Measurements from ENCODE around the gene PDE4D. TPM values are rescaled to one million over a fixed set of nuclear protein-coding genes. Genes with fewer than 3 reads are reported as not detected.

The PDE4D gene
- total RNA-seq, 1 experiment from 2014 or later = 2.1 TPM

DNA sequence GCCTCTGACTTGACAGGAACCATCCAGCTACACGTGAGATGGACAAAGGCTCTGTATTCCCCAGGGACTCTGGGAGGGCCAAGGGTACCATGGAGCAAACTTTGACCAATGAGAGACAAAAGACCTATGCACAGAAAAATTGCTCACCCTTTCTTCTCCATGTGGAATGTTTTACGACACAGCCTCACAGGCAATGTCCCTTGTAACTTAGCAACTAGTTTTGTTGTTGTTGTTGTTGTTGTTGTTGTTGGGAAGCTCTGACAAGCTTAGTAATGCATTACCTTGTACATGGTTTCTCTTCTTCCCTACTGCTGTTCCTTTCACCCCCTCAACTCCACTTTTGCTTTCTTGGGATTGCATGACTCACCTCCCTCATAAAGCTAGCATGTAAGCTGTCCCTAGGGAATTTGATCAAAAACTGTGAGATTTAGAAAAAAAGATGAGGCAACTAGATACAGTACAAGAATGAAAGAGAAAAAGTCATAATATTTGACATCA lies 759.7 kb downstream of the PDE4D start:
- TF ChIP-seq, protein P1, sequence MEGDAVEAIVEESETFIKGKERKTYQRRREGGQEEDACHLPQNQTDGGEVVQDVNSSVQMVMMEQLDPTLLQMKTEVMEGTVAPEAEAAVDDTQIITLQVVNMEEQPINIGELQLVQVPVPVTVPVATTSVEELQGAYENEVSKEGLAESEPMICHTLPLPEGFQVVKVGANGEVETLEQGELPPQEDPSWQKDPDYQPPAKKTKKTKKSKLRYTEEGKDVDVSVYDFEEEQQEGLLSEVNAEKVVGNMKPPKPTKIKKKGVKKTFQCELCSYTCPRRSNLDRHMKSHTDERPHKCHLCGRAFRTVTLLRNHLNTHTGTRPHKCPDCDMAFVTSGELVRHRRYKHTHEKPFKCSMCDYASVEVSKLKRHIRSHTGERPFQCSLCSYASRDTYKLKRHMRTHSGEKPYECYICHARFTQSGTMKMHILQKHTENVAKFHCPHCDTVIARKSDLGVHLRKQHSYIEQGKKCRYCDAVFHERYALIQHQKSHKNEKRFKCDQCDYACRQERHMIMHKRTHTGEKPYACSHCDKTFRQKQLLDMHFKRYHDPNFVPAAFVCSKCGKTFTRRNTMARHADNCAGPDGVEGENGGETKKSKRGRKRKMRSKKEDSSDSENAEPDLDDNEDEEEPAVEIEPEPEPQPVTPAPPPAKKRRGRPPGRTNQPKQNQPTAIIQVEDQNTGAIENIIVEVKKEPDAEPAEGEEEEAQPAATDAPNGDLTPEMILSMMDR (conservative IDR thresholded peaks at IDR 0.05) = no peak
- no CpG with 5 or more reads among the region's 2 CpGs for WGBS (ENCODE audit: extremely low coverage, insufficient read length, low lambda C conversion rate)
- Histone ChIP-seq H3K23ac (ENCODE audit: insufficient read length, low read depth, low read length) (no peak overlapping the region), H3K4me2 (ENCODE audit: insufficient read depth, insufficient read length, low read length) (no peak overlapping the region), H3K4me1 (ENCODE audit: insufficient read depth, low read length) (no peaks in the 10 kb centered on the region), H3K23me2 (ENCODE audit: insufficient read length, low read depth, low read length, poor library complexity, severe bottlenecking) (no peaks in the 10 kb centered on the region), H3K27me3 (ENCODE audit: insufficient read depth, low read length) (no peaks in the 10 kb centered on the region), H3K9ac (ENCODE audit: extremely low read depth, insufficient read length, low read length) (no peak overlapping the region), H3K14ac (ENCODE audit: insufficient read depth, low read length) (0 out of 2 replicates have a peak overlapping the region, but pooled peaks have one; percentile 41), H4K5ac (ENCODE audit: insufficient read length, low read depth, low read length) (no peak overlapping the region), H4K91ac (ENCODE audit: insufficient read length, low read depth, low read length) (no peak overlapping the region), H3T11ph (ENCODE audit: low read length) (no peak overlapping the region), H3K56ac (ENCODE audit: insufficient read length, low read depth, low read length) (no peak overlapping the region), H3K18ac (ENCODE audit: insufficient read length, low read depth, low read length) (peak overlapping the region; percentile 64), H3K4ac (ENCODE audit: low read depth, low read length) (no peak overlapping the region), H2BK20ac (ENCODE audit: low read depth, low read length, poor library complexity, severe bottlenecking) (no peak overlapping the region), H3K9me3 (ENCODE audit: control insufficient read depth, low read depth, low read length) (no peaks in the 10 kb centered on the region), H4K8ac (replicated peaks; ENCODE audit: insufficient read length, low read depth, low read length) (no peak overlapping the region), H2AFZ (ENCODE audit: low read length) (no peak overlapping the region), H2BK120ac (ENCODE audit: low read depth, low read length, poor library complexity, severe bottlenecking) (no peak overlapping the region), H4K20me1 (ENCODE audit: control insufficient read depth, insufficient read depth, insufficient read length) (no peaks in the 10 kb centered on the region), H2BK15ac (ENCODE audit: low read depth, low read length) (no peak overlapping the region), H3K79me1 (ENCODE audit: insufficient read depth, low read depth, low read length, poor library complexity, severe bottlenecking) (no peaks in the 10 kb centered on the region), H3K79me2 (ENCODE audit: insufficient read depth, low read length) (no peaks in the 10 kb centered on the region), H2AK5ac (ENCODE audit: insufficient read length, low read length) (no peak overlapping the region), H2BK12ac (ENCODE audit: insufficient read length, low read depth, low read length) (no peak overlapping the region), H2BK5ac (ENCODE audit: insufficient read length, low read length) (no peak overlapping the region), H3K27ac (ENCODE audit: insufficient read length, low read depth, low read length) (no peak overlapping the region)
- Mint-ChIP-seq H3K27me3 (ENCODE audit: low read depth) (no peaks in the 10 kb centered on the region), H3K9me3 (no peaks in the 10 kb centered on the region), H3K36me3 (ENCODE audit: insufficient read depth in 1 of 3, low read depth in 3 of 3) (no peaks in the 10 kb centered on the region), H3K4me3 (no peak overlapping the region), H3K27ac (peak overlapping the region in 1 of 3 experiments; percentile 28; a peak in 2 of 7 replicates), H3K4me1 (peaks cover 11 to 12% of the 10 kb centered on the region in 2 experiments)
- no peak for DNase-seq
